Measurements from ENCODE around the gene PLP2.

- TF ChIP-seq, protein P1, sequence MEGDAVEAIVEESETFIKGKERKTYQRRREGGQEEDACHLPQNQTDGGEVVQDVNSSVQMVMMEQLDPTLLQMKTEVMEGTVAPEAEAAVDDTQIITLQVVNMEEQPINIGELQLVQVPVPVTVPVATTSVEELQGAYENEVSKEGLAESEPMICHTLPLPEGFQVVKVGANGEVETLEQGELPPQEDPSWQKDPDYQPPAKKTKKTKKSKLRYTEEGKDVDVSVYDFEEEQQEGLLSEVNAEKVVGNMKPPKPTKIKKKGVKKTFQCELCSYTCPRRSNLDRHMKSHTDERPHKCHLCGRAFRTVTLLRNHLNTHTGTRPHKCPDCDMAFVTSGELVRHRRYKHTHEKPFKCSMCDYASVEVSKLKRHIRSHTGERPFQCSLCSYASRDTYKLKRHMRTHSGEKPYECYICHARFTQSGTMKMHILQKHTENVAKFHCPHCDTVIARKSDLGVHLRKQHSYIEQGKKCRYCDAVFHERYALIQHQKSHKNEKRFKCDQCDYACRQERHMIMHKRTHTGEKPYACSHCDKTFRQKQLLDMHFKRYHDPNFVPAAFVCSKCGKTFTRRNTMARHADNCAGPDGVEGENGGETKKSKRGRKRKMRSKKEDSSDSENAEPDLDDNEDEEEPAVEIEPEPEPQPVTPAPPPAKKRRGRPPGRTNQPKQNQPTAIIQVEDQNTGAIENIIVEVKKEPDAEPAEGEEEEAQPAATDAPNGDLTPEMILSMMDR (IDR thresholded peaks at IDR 0.05): no peak
- no peak for TF ChIP-seq POLR2A (IDR thresholded peaks at IDR 0.05)
Measured at GRCh38 chrX:49205443-49205842, 33.7 kb downstream of the PLP2 start.

Data from thyroid gland (tissue), 4 donors.